ENCODE results near the gene TOGARAM2. TPM values are rescaled to one million over a fixed set of nuclear protein-coding genes. Genes with fewer than 3 reads are reported as not detected.

Gene TOGARAM2
- total RNA-seq, 1 donor from 2014 or later: not detected

DNA sequence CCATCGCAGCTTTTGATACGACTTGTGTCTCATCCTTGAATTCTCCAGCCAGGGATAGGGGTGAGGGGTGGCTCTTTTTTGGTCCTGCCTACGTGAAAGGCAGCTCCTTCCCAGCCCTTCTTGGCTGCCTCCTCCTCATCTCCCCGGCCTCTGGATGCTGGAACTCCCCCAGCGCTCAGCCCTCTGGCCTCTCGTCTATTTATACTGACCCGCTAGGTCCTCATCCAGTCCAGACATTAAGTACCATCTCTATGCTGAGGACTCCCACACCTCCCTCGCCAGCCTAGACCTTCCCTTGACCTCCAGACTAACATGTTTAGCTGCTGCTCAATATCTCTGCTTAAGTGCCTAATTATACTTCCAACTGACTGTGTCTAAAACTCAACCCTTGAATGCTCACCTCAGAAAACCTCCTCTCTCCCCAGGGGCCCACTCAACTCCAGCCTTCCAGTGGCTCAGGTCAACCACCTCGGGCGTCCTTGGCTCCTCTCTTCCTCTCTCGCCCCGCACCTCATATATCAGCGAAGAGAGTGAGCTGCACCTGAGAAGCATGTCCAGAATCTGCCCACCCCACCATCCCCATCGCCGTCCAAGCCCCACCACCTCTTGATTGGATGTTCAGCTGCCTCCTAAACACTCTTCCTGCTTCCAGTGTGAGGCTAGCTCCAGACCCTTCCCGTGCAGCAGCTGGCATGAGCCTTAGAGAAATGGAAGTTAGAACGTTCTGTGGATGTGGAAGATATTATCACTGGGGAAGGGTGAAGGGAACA, 34.8 kb downstream of the TOGARAM2 start:
- H3K36me3 ChIP-seq (ENCODE audit: control insufficient read depth, insufficient read depth, low read length): no peaks in the 10 kb centered on the region
- peaks cover 2% of the 10 kb centered on the region for H3K27me3 ChIP-seq (ENCODE audit: control insufficient read depth, insufficient read depth, low read length)
- DNase-seq (ENCODE audit: low read depth): no peak
- no peak for TF ChIP-seq CTCF (IDR thresholded peaks at IDR 0.05; ENCODE audit: insufficient read depth, low read length, poor library complexity, severe bottlenecking)
- H3K4me3 ChIP-seq (ENCODE audit: low read depth, low read length): no peak overlapping the region

DNA sequence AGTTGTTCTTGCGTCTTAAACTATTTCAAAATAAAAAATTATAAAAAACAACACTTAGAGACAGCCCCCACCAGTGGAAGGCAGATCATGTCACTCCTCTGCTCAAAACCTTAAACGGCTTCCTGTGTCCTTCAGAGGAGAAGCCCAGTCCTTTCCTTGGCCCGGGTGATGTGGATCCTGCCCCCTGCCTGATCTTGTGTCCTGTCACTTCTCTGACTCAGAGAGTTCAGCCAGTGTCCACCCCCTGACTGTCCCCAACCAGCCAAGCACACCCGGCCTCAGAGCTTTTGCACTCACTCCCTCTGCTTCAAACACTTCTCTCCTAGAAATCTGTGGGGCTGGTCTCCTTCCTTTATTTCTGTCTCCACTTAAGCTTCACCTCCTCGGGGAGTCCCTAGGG, 35.4 kb downstream of the TOGARAM2 start:
- no peak for TF ChIP-seq CTCF (IDR thresholded peaks at IDR 0.05; ENCODE audit: insufficient read depth, low read length, poor library complexity, severe bottlenecking)
- H3K4me3 ChIP-seq (ENCODE audit: low read depth, low read length): no peak overlapping the region
- H3K36me3 ChIP-seq (ENCODE audit: control insufficient read depth, insufficient read depth, low read length): no peaks in the 10 kb centered on the region
- H3K27me3 ChIP-seq (ENCODE audit: control insufficient read depth, insufficient read depth, low read length): peaks cover 2% of the 10 kb centered on the region
- no peak for DNase-seq (ENCODE audit: low read depth)

- no peaks in the 10 kb centered on the region for H3K36me3 ChIP-seq (ENCODE audit: control insufficient read depth, insufficient read depth, low read length)
- TF ChIP-seq CTCF (IDR thresholded peaks at IDR 0.05; ENCODE audit: insufficient read depth, low read length, poor library complexity, severe bottlenecking): no peak
- no peak overlapping the region for H3K4me3 ChIP-seq (ENCODE audit: low read depth, low read length)
- no peaks in the 10 kb centered on the region for H3K27me3 ChIP-seq (ENCODE audit: control insufficient read depth, insufficient read depth, low read length)
- no peak for DNase-seq (ENCODE audit: low read depth)
Measured at GRCh38 chr2:29017716-29018435, 36.8 kb downstream of the TOGARAM2 start.

DNA sequence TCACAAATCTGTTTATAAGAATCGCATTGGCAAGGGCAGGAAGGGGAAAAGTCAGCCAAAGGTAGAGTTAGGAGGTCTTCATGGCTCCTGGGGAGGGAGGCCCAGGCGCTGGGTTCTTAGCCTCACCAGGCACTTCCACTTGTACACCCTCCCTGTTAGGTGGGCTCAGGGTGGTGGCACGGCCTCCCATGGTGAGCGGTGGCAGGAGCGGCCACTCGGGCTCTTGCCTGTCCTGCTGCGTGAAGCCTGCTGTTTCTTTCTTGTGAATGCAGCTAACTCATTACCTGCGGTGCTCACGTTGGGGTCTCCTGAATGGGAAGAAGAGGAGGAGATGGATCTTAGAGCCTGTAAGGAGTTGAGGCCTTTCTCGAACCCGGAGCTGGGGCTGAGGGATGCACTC, 40.8 kb downstream of the TOGARAM2 start:
- no peak for TF ChIP-seq CTCF (IDR thresholded peaks at IDR 0.05; ENCODE audit: insufficient read depth, low read length, poor library complexity, severe bottlenecking)
- H3K4me3 ChIP-seq (ENCODE audit: low read depth, low read length): no peak overlapping the region
- DNase-seq (ENCODE audit: low read depth): no peak

GRCh38 chr2:29022679-29023078, 41.6 kb downstream of the TOGARAM2 start:
- Histone ChIP-seq H3K27me3 (ENCODE audit: control insufficient read depth, insufficient read depth, low read length) (peaks cover 2% of the 10 kb centered on the region), H3K36me3 (ENCODE audit: control insufficient read depth, insufficient read depth, low read length) (no peaks in the 10 kb centered on the region), H3K4me3 (ENCODE audit: low read depth, low read length) (no peak overlapping the region)
- TF ChIP-seq CTCF (IDR thresholded peaks at IDR 0.05; ENCODE audit: insufficient read depth, low read length, poor library complexity, severe bottlenecking): no peak
- no peak for DNase-seq (ENCODE audit: low read depth)

More for the DNA sequence above, 40.8 kb downstream of the TOGARAM2 start:
- Histone ChIP-seq H3K27me3 (ENCODE audit: control insufficient read depth, insufficient read depth, low read length) (peaks cover 2% of the 10 kb centered on the region), H3K36me3 (ENCODE audit: control insufficient read depth, insufficient read depth, low read length) (no peaks in the 10 kb centered on the region)

Data from kidney epithelial cell (primary cell).